Stomach (tissue), 9 donors: ENCODE data around the gene CCHCR1. TPM values are rescaled to one million over a fixed set of nuclear protein-coding genes. Genes with fewer than 3 reads are reported as not detected.
"Not testable (repeated sequence)": the region's sequence is repeated elsewhere in the genome, so short reads cannot be mapped to it uniquely, and the experiment has no call there.

Experiments
- DNase-seq, 2 donors: peaks; one replicate each; pipeline versions ENCODE4 v3.0.0 to v3.0.0-alpha.2; 2013 to 2019
- H3K27ac ChIP-seq, 5 donors: fragments of 200-600 bp in 4 of 5; sonication (generic) in 4 of 5; one replicate each; pipeline ENCODE4 v1.5.1; 2013 to 2019; ENCODE audit warnings: mild to moderate bottlenecking in 1 of 5, moderate library complexity in 1 of 5
- H3K27me3 ChIP-seq, 3 donors: fragments of 200-600 bp; sonication (generic); one replicate each; pipeline ENCODE4 v1.5.1; 2017 to 2019; ENCODE audit warnings: mixed run types in 1 of 3
- H3K36me3 ChIP-seq, 4 donors: fragments of 200-600 bp; sonication (generic); 1 replicate in 3 of 4; 2 replicates in 1 of 4; pipeline ENCODE4 v1.5.1; 2016 to 2019
- H3K4me1 ChIP-seq, 4 donors: fragments of 200-600 bp; sonication (generic); one replicate each; pipeline ENCODE4 v1.5.1; 2016 to 2019
- H3K4me3 ChIP-seq, 4 donors: fragments of 200-600 bp; sonication (generic) in 3 of 4; one replicate each; pipeline ENCODE4 v1.5.1; 2016 to 2019; ENCODE audit warnings: mild to moderate bottlenecking in 1 of 4
- H3K9me3 ChIP-seq, 4 donors: fragments of 200-600 bp; sonication (generic); one replicate each; pipeline ENCODE4 v1.5.1; 2016 to 2019
- EP300 ChIP-seq: sonication (generic); formaldehyde crosslinking; IDR thresholded peaks from one replicate; pipeline ENCODE4 v1.6.1; 2017; ENCODE audit warnings: antibody characterized with exemption
- POLR2A ChIP-seq, 4 donors: fragments of 450-650 bp; IDR thresholded peaks; one replicate each; pipeline ENCODE4 v1.6.1; 2016; ENCODE audit warnings: antibody characterized with exemption in 4 of 4, control low read depth in 2 of 4, mild to moderate bottlenecking in 1 of 4, moderate library complexity in 1 of 4
- POLR2AphosphoS5 ChIP-seq, 3 donors: sonication (generic); formaldehyde crosslinking; IDR thresholded peaks; one replicate each; pipeline ENCODE4 v1.6.1; 2016; ENCODE audit warnings: antibody characterized with exemption in 3 of 3
- WGBS, 5 donors: extraction: QIAGEN DNeasy Blood & Tissue Kit in 3 of 5; methylation state at CpG; one replicate each; pipeline versions ENCODE4 v1.1.5 to v1.1.7; 2013 to 2018; 5-methylcytosine and 5-hydroxymethylcytosine counted together
- intact Hi-C: fragments of 100-400 bp; cut with DNase I; formaldehyde crosslinking; loops from one replicate; pipeline ENCODE4 v1.15.1; 2023; ENCODE audit warnings: low total_unique reads
- polyA plus RNA-seq, 3 donors: library from polyadenylated mRNA; stranded (reverse); fragments of 200-250 nt; gene quantifications; one replicate each; pipeline ENCODE4 v1.2.3, GENCODE V29; 2013
- total RNA-seq, 5 donors: library from RNA; depleted of rRNA; stranded (reverse); fragments of >200 nt; gene quantifications; one replicate each; pipeline versions ENCODE4 v1.1.0 to v1.2.3, GENCODE V29; 2014 to 2016
- TF ChIP-seq, protein P1 (sequence below), 7 experiments: fragments of 450-650 bp in 4 of 7; fragments of 200-600 bp in 3 of 7; sonication (generic) in 3 of 7; IDR thresholded peaks; one replicate each; pipeline ENCODE4 v1.5.1; 2016 to 2019; ENCODE audit warnings: antibody characterized with exemption in 7 of 7, control low read depth in 2 of 7, mild to moderate bottlenecking in 1 of 7
- donor health status: healthy with polysubstance abuse.
- donor health status: Bipolar disorder and iron deficiency.
- donor health status: healthy.

CCHCR1 gene
- total and polyA plus RNA-seq, 8 donors = 9.7 to 201 (median 19.0) TPM

DNA sequence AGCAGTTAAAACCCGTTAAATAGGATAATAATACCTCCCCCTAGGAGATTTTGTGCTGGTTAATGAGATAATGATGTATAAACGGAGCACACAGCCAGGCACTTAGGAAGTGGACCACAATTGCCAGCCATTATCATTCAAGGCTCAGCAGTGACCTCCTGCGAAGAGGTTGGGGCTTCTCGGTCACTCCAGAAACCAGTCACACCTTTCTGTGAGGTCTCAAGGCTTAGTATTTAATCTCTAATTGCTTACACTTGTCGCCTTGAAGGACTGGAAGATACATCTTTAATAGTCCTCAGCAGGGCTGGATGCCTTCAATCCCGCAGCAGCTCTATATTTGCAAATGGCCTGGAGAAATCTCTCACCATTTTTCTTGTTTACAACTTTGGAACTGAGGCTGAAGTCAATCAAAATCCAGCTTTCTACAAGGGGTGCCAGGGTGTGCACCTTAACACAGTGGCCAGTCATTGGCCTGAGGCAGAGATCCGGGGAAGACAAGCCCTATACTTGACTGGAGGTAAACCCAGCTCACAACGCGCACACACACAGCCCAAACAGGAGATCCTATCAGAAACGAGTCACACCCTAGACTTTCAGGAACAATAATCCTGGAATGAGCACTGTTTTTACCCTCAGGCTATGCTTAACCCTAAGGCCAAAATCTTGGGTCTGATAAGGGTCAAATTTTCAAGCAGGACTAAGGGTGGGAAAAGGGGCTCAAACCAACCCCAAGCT, 11.7 kb upstream of the CCHCR1 start:
- Histone ChIP-seq H3K36me3 (peaks cover 0 to 34% (median 21%) of the 10 kb centered on the region in 4 donors), H3K4me3 (no peak overlapping the region), H3K4me1 (peaks cover 0 to 41% (median 16%) of the 10 kb centered on the region in 4 donors), H3K27me3 (no peaks in the 10 kb centered on the region), H3K27ac (peak overlapping the region in 4 of 5 donors; percentile 25 to 68 (median 43)), H3K9me3 (no peaks in the 10 kb centered on the region)
- intact Hi-C loops = no loop called here
- peak in 1 of 2 donors; percentile 43 for DNase-seq
- WGBS, 5 donors = 58 to 71% (median 65%) methylated on average over 10 of the region's 10 CpGs
- TF ChIP-seq, protein P1, sequence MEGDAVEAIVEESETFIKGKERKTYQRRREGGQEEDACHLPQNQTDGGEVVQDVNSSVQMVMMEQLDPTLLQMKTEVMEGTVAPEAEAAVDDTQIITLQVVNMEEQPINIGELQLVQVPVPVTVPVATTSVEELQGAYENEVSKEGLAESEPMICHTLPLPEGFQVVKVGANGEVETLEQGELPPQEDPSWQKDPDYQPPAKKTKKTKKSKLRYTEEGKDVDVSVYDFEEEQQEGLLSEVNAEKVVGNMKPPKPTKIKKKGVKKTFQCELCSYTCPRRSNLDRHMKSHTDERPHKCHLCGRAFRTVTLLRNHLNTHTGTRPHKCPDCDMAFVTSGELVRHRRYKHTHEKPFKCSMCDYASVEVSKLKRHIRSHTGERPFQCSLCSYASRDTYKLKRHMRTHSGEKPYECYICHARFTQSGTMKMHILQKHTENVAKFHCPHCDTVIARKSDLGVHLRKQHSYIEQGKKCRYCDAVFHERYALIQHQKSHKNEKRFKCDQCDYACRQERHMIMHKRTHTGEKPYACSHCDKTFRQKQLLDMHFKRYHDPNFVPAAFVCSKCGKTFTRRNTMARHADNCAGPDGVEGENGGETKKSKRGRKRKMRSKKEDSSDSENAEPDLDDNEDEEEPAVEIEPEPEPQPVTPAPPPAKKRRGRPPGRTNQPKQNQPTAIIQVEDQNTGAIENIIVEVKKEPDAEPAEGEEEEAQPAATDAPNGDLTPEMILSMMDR (IDR thresholded peaks at IDR 0.05) = no peak
- no peak for TF ChIP-seq EP300
- TF ChIP-seq POLR2AphosphoS5 (IDR thresholded peaks at IDR 0.05) = no peak
- no peak for TF ChIP-seq POLR2A (IDR thresholded peaks at IDR 0.05)

DNA sequence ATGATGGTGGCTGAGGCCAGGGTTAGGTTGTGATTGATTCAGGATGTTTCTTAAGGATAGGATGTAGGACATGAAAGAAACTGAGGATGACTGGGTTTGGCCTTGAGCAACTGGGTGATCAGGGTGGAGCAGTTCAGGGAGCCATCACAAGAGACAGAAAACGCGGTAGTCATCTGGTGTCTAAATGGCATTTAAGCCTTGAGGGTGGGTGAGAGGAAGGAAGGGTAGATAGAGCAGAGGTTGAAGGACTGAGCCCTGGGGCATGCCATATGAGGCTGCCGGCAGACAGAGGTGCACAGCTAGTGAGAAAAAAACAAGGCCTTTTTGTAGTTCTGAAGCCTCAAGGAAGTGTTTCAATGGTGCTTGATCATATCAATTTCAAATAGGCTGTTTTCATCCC, 11.0 kb upstream of the CCHCR1 start:
- DNase-seq = no peak
- WGBS, 5 donors = 80 to 89% (median 88%) methylated on average over 3 of the region's 3 CpGs
- Histone ChIP-seq H3K9me3 (no peaks in the 10 kb centered on the region), H3K4me1 (peaks cover 0 to 41% (median 16%) of the 10 kb centered on the region in 4 donors), H3K27ac (no peak overlapping the region), H3K4me3 (no peak overlapping the region), H3K36me3 (peaks cover 0 to 36% (median 20%) of the 10 kb centered on the region in 4 donors), H3K27me3 (no peaks in the 10 kb centered on the region)
- TF ChIP-seq POLR2A (IDR thresholded peaks at IDR 0.05) (no peak), POLR2AphosphoS5 (IDR thresholded peaks at IDR 0.05) (no peak), EP300 (no peak)
- TF ChIP-seq, protein P1 (IDR thresholded peaks at IDR 0.05) = no peak
- intact Hi-C loops = no loop called here

DNA sequence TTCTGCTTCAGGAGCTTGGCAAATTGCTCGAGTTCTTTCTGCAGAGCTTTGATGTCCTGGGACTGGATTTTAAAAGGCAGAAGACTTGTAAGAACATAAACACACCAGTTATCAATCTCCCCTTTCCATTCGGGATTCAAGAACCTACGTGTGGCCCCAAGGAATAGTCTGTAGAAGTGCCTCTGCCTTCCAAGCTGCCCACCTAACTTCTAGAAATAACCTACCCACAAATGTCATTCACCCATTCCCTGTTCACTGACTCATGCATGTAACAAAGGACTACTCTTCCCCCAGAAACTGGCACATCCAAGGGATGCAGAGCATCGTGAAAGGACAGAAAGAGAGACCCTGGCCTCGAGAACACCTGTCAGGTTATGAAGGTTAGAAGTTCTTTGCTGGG, 8.4 kb upstream of the CCHCR1 start:
- Histone ChIP-seq H3K27me3 (no peaks in the 10 kb centered on the region), H3K36me3 (peaks cover 0 to 46% (median 36%) of the 10 kb centered on the region in 4 donors), H3K4me3 (no peak overlapping the region), H3K4me1 (peaks cover 0 to 25% (median 11%) of the 10 kb centered on the region in 4 donors), H3K27ac (no peak overlapping the region), H3K9me3 (no peaks in the 10 kb centered on the region)
- TF ChIP-seq POLR2A (IDR thresholded peaks at IDR 0.05) = no peak
- 56 to 81% (median 75%) methylated on average over 5 of the region's 5 CpGs for WGBS, 5 donors
- DNase-seq = no peak
- intact Hi-C loops = no loop called here

DNA sequence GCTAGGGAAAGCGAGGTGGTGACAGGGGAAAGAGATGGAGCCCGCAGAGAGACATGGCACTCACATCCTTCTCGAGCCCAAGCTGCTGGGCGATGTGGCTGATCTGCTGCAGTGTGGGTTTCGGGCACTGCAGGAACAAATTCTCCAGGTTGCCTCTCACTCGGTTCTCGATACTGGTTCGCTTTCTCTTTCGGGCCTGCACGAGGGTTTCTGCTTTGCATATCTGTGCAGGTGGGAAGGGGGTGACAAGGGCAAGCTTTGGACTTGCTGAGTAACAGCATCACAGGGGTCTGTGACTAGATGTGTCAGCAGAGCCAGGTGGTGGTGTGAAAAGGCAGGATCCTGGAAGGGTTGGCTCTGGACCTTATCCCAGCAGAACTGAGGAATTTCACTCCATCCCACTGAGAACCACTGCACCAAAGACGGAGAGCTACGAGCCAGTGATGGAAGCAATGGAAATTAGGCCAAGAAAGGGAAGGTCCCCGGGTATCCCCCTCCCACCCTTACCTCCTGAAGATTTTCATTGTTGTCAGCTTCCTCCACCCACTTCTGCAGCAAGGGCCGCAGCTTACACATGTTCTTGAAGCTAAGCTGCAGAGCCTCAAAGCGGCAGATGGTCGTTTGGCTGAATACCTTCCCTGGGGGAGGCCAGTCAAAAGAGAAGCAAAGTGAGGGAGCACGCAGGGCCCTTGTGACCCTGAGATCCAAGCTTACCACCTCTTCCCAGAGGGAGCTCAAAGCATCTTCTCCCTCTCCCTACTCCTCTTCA, 7.6 kb upstream of the CCHCR1 start:
- Histone ChIP-seq H3K36me3 (peaks cover 0 to 46% (median 36%) of the 10 kb centered on the region in 4 donors), H3K4me1 (peaks cover 0 to 23% (median 4%) of the 10 kb centered on the region in 4 donors)
- H3K27me3 ChIP-seq, DNase-seq, H3K4me3 ChIP-seq, intact Hi-C loops, H3K9me3 ChIP-seq, H3K27ac ChIP-seq: not testable (repeated sequence)
- WGBS, 5 donors = 74 to 87% (median 86%) methylated on average over 13 to 17 of the region's 17 CpGs

DNA sequence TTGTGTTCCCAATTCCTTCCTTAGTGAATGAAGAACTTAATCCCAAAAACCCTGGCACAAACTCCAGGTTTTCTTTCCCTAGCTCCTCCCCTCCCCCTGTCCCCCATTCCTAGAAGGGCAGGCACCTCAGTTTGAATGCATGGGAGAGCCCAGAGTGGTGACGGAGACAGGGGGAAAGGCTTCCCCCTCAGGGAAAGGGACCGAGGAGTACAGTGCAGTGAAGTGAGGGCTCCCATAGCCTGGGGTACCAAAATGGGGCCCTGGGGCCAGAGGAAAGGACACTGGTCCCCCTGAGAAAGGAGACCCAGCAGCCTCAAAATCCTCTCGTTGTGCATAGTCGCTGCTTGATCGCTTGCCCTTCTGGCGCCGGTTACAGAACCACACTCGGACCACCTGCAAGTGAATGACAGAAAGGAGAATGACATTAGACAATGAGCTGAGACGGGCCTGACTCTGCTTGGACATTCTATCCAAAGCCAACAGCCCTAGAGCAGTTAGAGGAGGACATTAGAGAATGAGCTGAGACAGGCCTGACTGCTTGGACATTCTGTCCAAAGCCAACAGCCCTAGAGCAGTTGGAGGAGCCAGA, 7.0 kb upstream of the CCHCR1 start:
- intact Hi-C loops, H3K4me3 ChIP-seq, H3K9me3 ChIP-seq, DNase-seq, H3K27me3 ChIP-seq, H3K27ac ChIP-seq: not testable (repeated sequence)
- peaks cover 0 to 46% (median 36%) of the 10 kb centered on the region in 4 donors for H3K36me3 ChIP-seq
- 88 to 98% (median 95%) methylated on average over 1 to 7 of the region's 9 CpGs for WGBS, 5 donors
- peaks cover 3 to 23% (median 6%) of the 10 kb centered on the region in 4 donors for H3K4me1 ChIP-seq
